Islet of Langerhans (tissue), 1 donor: ENCODE measurements around the gene CCDC174.

Experiments
- FAIRE-seq: peaks from one replicate; lab custom pipeline; 2011; peaks lifted over from hg19 to GRCh38; lab: Jason Lieb, UNC

The CCDC174 gene

GRCh38 chr3:14657579-14657978 lies 6.0 kb downstream of the CCDC174 start:
- FAIRE-seq, result no peak

- FAIRE-seq, result no peak
Measured at GRCh38 chr3:14658978-14659377, 7.4 kb downstream of the CCDC174 start.

GRCh38 chr3:14660942-14661341 lies 9.4 kb downstream of the CCDC174 start:
- FAIRE-seq, result no peak

- FAIRE-seq, result no peak
Measured at GRCh38 chr3:14663396-14664135, 12.0 kb downstream of the CCDC174 start.

GRCh38 chr3:14664170-14664569 lies 12.6 kb downstream of the CCDC174 start:
- no peak for FAIRE-seq

GRCh38 chr3:14672588-14672987 lies 21.0 kb downstream of the CCDC174 start:
- no peak for FAIRE-seq

GRCh38 chr3:14674841-14675240 lies 23.3 kb downstream of the CCDC174 start, which contains the start of gene C3orf20:
TSS of gene C3orf20 (plus strand) at chr3:14675141. CDS start at chr3:14682714, 7,573 bp downstream.
- FAIRE-seq, result no peak

- no peak for FAIRE-seq
Measured at GRCh38 chr3:14676881-14677280, 25.3 kb downstream of the CCDC174 start.

GRCh38 chr3:14678015-14678503 lies 26.5 kb downstream of the CCDC174 start:
- no peak for FAIRE-seq

GRCh38 chr3:14680115-14680514 lies 28.6 kb downstream of the CCDC174 start:
- no peak for FAIRE-seq

GRCh38 chr3:14680716-14681115 lies 29.2 kb downstream of the CCDC174 start:
- FAIRE-seq, result no peak

GRCh38 chr3:14684447-14684846 lies 32.9 kb downstream of the CCDC174 start:
- FAIRE-seq, result no peak

- FAIRE-seq, result no peak
Measured at GRCh38 chr3:14685179-14685578, 33.6 kb downstream of the CCDC174 start.

GRCh38 chr3:14687360-14687759 lies 35.8 kb downstream of the CCDC174 start:
- no peak for FAIRE-seq

GRCh38 chr3:14688525-14688924 lies 37.0 kb downstream of the CCDC174 start:
- no peak for FAIRE-seq

- FAIRE-seq, result no peak
Measured at GRCh38 chr3:14689247-14689980, 37.9 kb downstream of the CCDC174 start.

- no peak for FAIRE-seq
Measured at GRCh38 chr3:14691239-14691638, 39.7 kb downstream of the CCDC174 start.

- no peak for FAIRE-seq
Measured at GRCh38 chr3:14691719-14692118, 40.2 kb downstream of the CCDC174 start.

- FAIRE-seq, result no peak
Measured at GRCh38 chr3:14698601-14699244, 47.2 kb downstream of the CCDC174 start.

- FAIRE-seq, result no peak
Measured at GRCh38 chr3:14699643-14700042, 48.1 kb downstream of the CCDC174 start.

GRCh38 chr3:14700891-14701290 lies 49.3 kb downstream of the CCDC174 start:
- FAIRE-seq, result no peak

- no peak for FAIRE-seq
Measured at GRCh38 chr3:14701676-14702075, 50.1 kb downstream of the CCDC174 start.
